Right lobe of liver (tissue), 6 donors: ENCODE measurements around the gene DUSP11. TPM values are rescaled to one million over a fixed set of nuclear protein-coding genes. Genes with fewer than 3 reads are reported as not detected.

Source experiments
- ATAC-seq, 4 donors: fragments of 200-7000 bp; cut with Tn5 transposase; one replicate each; pipeline ENCODE4 v1.9.1; 2020; ENCODE audit warnings: mild to moderate bottlenecking in 4 of 4, moderate library complexity in 4 of 4
- DNase-seq, 3 donors: peaks; one replicate each; pipeline ENCODE4 v3.0.0-alpha.2; 2020
- H3K27ac ChIP-seq, 3 donors: fragments of 200-600 bp; one replicate each; pipeline ENCODE4 v1.8.0; 2022
- H3K27me3 ChIP-seq, 2 donors: fragments of 200-600 bp; one replicate each; pipeline ENCODE4 v1.8.0; 2022
- H3K36me3 ChIP-seq, 4 donors: fragments of 200-600 bp; sonication (generic) in 1 of 4; one replicate each; pipeline versions ENCODE4 v1.5.1 to v1.8.0; 2017 to 2022; ENCODE audit warnings: control low read depth in 1 of 4
- H3K4me1 ChIP-seq, 4 donors: fragments of 200-600 bp; sonication (generic) in 1 of 4; one replicate each; pipeline versions ENCODE4 v1.5.1 to v1.8.0; 2017 to 2022; ENCODE audit warnings: control low read depth in 1 of 4
- H3K4me3 ChIP-seq, 3 donors: fragments of 200-600 bp; one replicate each; pipeline ENCODE4 v1.8.0; 2022
- H3K9me3 ChIP-seq, 4 donors: fragments of 200-600 bp; sonication (generic) in 1 of 4; one replicate each; pipeline versions ENCODE4 v1.5.1 to v1.8.0; 2017 to 2022; ENCODE audit warnings: control low read depth in 1 of 4
- POLR2A ChIP-seq: fragments of 450-650 bp; IDR thresholded peaks from one replicate; pipeline ENCODE4 v1.6.1; 2017; ENCODE audit warnings: antibody characterized with exemption, mild to moderate bottlenecking
- WGBS: methylation state at CpG from one replicate; pipeline ENCODE4 v1.1.6; 2018; ENCODE audit warnings: low coverage, low lambda C conversion rate; ENCODE audit not compliant: insufficient coverage; ENCODE audit errors: missing lambda C conversion rate; 5-methylcytosine and 5-hydroxymethylcytosine counted together
- intact Hi-C, 2 donors: fragments of 100-400 bp; cut with DNase I; formaldehyde crosslinking; loops; one replicate each; pipeline versions ENCODE4 v1.11.2 to v1.14.1; 2022
- total RNA-seq, 6 experiments: library from RNA; depleted of rRNA in 2 of 6; stranded (reverse); fragments of >200 nt in 2 of 6; fragmentation: NEBNext Ultra II Directional in 3 of 6; extraction: Animal tissue kit (Norgen Biotek cat#: 25700) in 3 of 6; gene quantifications; one replicate each; pipeline versions ENCODE4 v1.1.0 to v1.2.4, GENCODE V29; 2016 to 2023
- TF ChIP-seq, protein P1 (sequence below), 4 donors: fragments of 200-600 bp in 3 of 4; fragments of 450-650 bp in 1 of 4; IDR thresholded peaks; one replicate each; pipeline versions ENCODE4 v1.5.1 to v1.8.0; 2016 to 2022; ENCODE audit warnings: antibody characterized with exemption in 4 of 4, mild to moderate bottlenecking in 2 of 4
- donor health status: DM: no; HTN: yes; CAD: no.
- donor health status: DM: no; HTN: no; CAD: no.
- donor health status: DM: no; HTN: no; CAD: no.
- donor health status: DM: no; HTN: yes; CAD: no.
- donor health status: DM: no; HTN: yes; CAD: no.

DUSP11 gene
- total RNA-seq, 6 experiments from 2014 or later = 5.7 to 14.2 (median 9.1) TPM

DNA sequence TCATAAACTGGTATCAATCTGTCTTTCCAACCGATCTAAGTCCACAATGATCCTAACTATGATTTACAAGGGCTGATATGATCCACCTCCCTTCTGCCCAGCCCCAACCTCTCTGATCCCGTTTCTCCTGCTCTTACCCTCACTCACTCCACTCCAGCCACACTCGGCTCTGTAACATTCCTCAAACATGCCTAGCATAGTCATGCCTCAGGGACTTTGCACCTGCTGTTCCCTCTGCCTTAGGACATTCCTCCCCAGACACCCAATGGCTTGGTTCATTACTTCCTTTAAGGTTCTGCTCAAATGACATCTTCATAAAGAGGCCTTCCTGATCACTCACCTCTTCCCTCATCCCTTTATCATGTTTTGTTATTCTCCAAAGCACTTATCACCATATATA lies 9.2 kb downstream of the DUSP11 start:
- Histone ChIP-seq H3K27me3 (no peaks in the 10 kb centered on the region), H3K27ac (no peak overlapping the region), H3K9me3 (no peaks in the 10 kb centered on the region), H3K36me3 (peaks cover 0 to 67% (median 24%) of the 10 kb centered on the region in 4 donors), H3K4me1 (no peaks in the 10 kb centered on the region), H3K4me3 (no peak overlapping the region)
- 100% methylated on average over 1 of the region's 3 CpGs for WGBS
- no peak for TF ChIP-seq POLR2A
- TF ChIP-seq, protein P1, sequence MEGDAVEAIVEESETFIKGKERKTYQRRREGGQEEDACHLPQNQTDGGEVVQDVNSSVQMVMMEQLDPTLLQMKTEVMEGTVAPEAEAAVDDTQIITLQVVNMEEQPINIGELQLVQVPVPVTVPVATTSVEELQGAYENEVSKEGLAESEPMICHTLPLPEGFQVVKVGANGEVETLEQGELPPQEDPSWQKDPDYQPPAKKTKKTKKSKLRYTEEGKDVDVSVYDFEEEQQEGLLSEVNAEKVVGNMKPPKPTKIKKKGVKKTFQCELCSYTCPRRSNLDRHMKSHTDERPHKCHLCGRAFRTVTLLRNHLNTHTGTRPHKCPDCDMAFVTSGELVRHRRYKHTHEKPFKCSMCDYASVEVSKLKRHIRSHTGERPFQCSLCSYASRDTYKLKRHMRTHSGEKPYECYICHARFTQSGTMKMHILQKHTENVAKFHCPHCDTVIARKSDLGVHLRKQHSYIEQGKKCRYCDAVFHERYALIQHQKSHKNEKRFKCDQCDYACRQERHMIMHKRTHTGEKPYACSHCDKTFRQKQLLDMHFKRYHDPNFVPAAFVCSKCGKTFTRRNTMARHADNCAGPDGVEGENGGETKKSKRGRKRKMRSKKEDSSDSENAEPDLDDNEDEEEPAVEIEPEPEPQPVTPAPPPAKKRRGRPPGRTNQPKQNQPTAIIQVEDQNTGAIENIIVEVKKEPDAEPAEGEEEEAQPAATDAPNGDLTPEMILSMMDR (IDR thresholded peaks at IDR 0.05) = no peak
- DNase-seq (no peak), ATAC-seq (no peak)
- intact Hi-C loops = no loop called here

DNA sequence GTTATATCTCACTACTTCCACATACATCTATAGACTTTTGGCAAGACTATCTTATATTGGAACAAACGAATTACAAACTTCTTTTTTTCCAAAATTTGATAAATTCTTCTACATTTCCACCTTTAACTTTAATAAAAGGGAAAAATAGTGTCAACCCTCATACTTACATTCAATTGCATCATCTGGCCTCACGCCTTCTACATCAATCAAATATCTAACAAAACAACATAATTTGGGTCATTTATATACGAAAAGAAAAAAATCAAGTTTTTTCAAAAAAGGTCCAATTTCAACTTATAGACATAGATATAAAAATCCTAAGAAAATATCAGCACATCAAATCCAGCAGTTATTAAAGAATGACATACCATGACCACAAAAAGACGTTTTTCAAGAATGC lies 12.9 kb downstream of the DUSP11 start:
- Histone ChIP-seq H3K9me3 (no peaks in the 10 kb centered on the region), H3K36me3 (peaks cover 0 to 65% (median 19%) of the 10 kb centered on the region in 4 donors), H3K4me1 (no peaks in the 10 kb centered on the region), H3K27ac (no peak overlapping the region), H3K27me3 (no peaks in the 10 kb centered on the region), H3K4me3 (no peak overlapping the region)
- WGBS = 92% methylated on average over 4 of the region's 4 CpGs
- DNase-seq (no peak), ATAC-seq (no peak)
- no peak for TF ChIP-seq POLR2A
- TF ChIP-seq, protein P1 (IDR thresholded peaks at IDR 0.05) = no peak
- intact Hi-C loops = no loop called here

DNA sequence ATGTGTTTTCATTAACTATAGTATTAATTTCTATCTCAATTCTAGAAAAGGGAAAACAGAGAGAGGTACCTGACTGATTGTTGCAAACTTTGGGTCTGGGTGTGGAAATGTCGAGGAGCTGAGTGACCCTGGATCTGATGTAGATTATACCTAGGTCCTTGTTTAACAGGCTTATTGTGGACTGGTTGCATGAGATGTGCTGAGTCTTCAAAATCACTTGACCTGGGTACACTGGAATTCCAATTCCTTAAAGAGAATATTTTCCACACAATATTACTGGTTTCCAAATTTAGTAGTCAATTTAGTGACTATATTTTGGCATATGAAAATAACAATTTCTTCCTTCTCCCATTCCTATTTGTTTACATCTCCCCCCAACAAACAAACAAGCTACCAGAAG lies 13.6 kb downstream of the DUSP11 start:
- no peak overlapping the region for H3K4me3 ChIP-seq
- DNase-seq (no peak), ATAC-seq (no peak)
- no peaks in the 10 kb centered on the region for H3K9me3 ChIP-seq
- H3K27ac ChIP-seq = no peak overlapping the region
- WGBS = 92% methylated on average over 1 of the region's 1 CpG
- no peaks in the 10 kb centered on the region for H3K27me3 ChIP-seq
- H3K4me1 ChIP-seq = no peaks in the 10 kb centered on the region
- peaks cover 0 to 67% (median 21%) of the 10 kb centered on the region in 4 donors for H3K36me3 ChIP-seq
- intact Hi-C loops = no loop called here
- TF ChIP-seq, protein P1 (IDR thresholded peaks at IDR 0.05) = no peak
- TF ChIP-seq POLR2A = no peak

DNA sequence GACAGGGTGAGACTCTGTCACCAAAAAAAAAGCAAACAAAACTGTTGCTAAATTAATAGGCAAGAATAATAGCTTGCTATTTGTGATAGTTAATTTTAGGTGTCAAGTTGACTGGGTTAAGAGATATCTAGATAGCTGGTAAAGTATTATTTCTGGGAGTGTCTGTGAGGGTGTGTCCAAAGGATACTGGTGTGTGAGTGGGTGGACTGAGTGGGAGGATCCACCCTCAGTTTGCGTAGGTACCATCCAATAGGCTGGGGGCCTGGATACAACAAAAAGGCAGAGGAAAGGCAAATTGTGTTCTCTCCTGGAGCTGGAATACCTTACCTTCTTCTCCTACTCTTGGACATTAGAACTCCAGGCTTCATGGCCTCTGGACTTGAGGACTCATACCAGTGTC lies 15.0 kb downstream of the DUSP11 start:
- intact Hi-C loops = no loop called here
- 80% methylated on average over 1 of the region's 1 CpG for WGBS
- no peaks in the 10 kb centered on the region for H3K4me1 ChIP-seq

More for the DNA sequence above, 15.0 kb downstream of the DUSP11 start:
- no peak for ATAC-seq
- no peak for DNase-seq
- peaks cover 0 to 74% (median 24%) of the 10 kb centered on the region in 4 donors for H3K36me3 ChIP-seq
- H3K27me3 ChIP-seq = no peaks in the 10 kb centered on the region
- H3K4me3 ChIP-seq = no peak overlapping the region
- no peaks in the 10 kb centered on the region for H3K9me3 ChIP-seq
- H3K27ac ChIP-seq = no peak overlapping the region
- TF ChIP-seq POLR2A = no peak
- TF ChIP-seq, protein P1 (IDR thresholded peaks at IDR 0.05) = no peak
